ENCODE results near the gene REST. TPM values are rescaled to one million over a fixed set of nuclear protein-coding genes. Genes with fewer than 3 reads are reported as not detected.
A peak's percentile ranks its signal among the peaks of the same experiment; 100 is the strongest.

The REST gene
- polyA plus RNA-seq, 3 donors, result 6.3 to 71.2 (median 44.2) TPM

DNA sequence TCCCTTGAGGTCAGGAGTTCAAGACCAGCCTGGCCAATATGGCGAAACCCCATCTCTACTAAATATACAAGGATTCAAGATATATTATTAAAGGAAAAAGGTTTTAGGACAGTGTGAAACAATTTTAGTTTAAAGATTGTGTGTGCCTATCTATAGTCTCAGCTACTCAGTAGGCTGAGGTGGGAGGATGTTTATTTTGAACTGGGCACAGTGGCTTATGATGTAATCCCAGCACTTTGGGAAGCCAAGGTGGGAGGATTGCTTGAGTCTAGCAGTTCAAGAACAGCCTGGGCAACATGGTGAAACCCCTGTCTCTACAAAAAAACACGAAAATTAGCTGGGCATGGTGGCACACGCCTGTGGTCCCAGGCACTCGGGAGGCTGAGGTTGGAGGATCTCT, 31.4 kb upstream of the REST start:
- H3K4me2 ChIP-seq (replicated peaks; ENCODE audit: extremely low read depth, low read length, poor library complexity, severe bottlenecking), result no peak overlapping the region
- Mint-ChIP-seq H3K36me3 (no peaks in the 10 kb centered on the region), H3K4me3 (no peak overlapping the region), H3K9me3 (no peaks in the 10 kb centered on the region), H3K27ac (peak overlapping the region in 1 of 7 donors; percentile 82), H3K4me1 (peaks cover 21% of the 10 kb centered on the region), H3K27me3 (ENCODE audit: low read depth in 3 of 3) (peaks cover 0 to 9% (median 4%) of the 10 kb centered on the region in 3 donors)
- no peaks in the 10 kb centered on the region for H3K79me2 ChIP-seq (ENCODE audit: insufficient read depth, low read length)
- DNase-seq, result no peak
- no peak overlapping the region for H3K9ac ChIP-seq (ENCODE audit: insufficient read depth, low read length, poor library complexity, severe bottlenecking)
- no peaks in the 10 kb centered on the region for H4K20me1 ChIP-seq (ENCODE audit: insufficient read depth, low read length)
- H2AFZ ChIP-seq (ENCODE audit: insufficient read depth, low read depth, low read length, poor library complexity, severe bottlenecking), result no peak overlapping the region
- peaks cover 7 to 11% of the 10 kb centered on the region in 2 donors for H3K4me1 ChIP-seq (ENCODE audit: control insufficient read depth in 1 of 2, insufficient read depth in 2 of 2, low read length in 2 of 2)
- no peaks in the 10 kb centered on the region for H3K36me3 ChIP-seq (replicated peaks in 1 of 2; ENCODE audit: control insufficient read depth in 1 of 2, insufficient read depth in 2 of 2, low read length in 2 of 2)
- H3K9me3 ChIP-seq (replicated peaks in 1 of 2; ENCODE audit: control insufficient read depth in 1 of 2, insufficient read depth in 1 of 2, low read length in 2 of 2), result no peaks in the 10 kb centered on the region
- intact Hi-C loops (cut with micrococcal nuclease), result no loop called here
- no peak overlapping the region for H3K4me3 ChIP-seq (replicated peaks in 1 of 3; ENCODE audit: low read depth in 2 of 3, low read length in 3 of 3)
- TF ChIP-seq CTCF (IDR thresholded peaks at IDR 0.05), result no peak
- no peak overlapping the region for H3K27ac ChIP-seq (ENCODE audit: low read depth in 1 of 2, low read length in 2 of 2)
- 100% methylated on average over 3 of the region's 4 CpGs for WGBS (ENCODE audit: insufficient coverage)
- no peaks in the 10 kb centered on the region for H3K27me3 ChIP-seq (ENCODE audit: control insufficient read depth in 2 of 2, insufficient read depth in 2 of 2, low read length in 2 of 2)

- Histone ChIP-seq H3K4me3 (replicated peaks in 1 of 3; ENCODE audit: low read depth in 2 of 3, low read length in 3 of 3) (no peak overlapping the region), H3K4me1 (ENCODE audit: control insufficient read depth in 1 of 2, insufficient read depth in 2 of 2, low read length in 2 of 2) (peaks cover 0 to 7% of the 10 kb centered on the region in 2 donors), H3K27me3 (ENCODE audit: control insufficient read depth in 2 of 2, insufficient read depth in 2 of 2, low read length in 2 of 2) (no peaks in the 10 kb centered on the region), H3K9me3 (replicated peaks in 1 of 2; ENCODE audit: control insufficient read depth in 1 of 2, insufficient read depth in 1 of 2, low read length in 2 of 2) (no peaks in the 10 kb centered on the region), H4K20me1 (ENCODE audit: insufficient read depth, low read length) (no peaks in the 10 kb centered on the region), H2AFZ (ENCODE audit: insufficient read depth, low read depth, low read length, poor library complexity, severe bottlenecking) (no peak overlapping the region), H3K36me3 (replicated peaks in 1 of 2; ENCODE audit: control insufficient read depth in 1 of 2, insufficient read depth in 2 of 2, low read length in 2 of 2) (no peaks in the 10 kb centered on the region), H3K27ac (ENCODE audit: low read depth in 1 of 2, low read length in 2 of 2) (no peak overlapping the region), H3K4me2 (replicated peaks; ENCODE audit: extremely low read depth, low read length, poor library complexity, severe bottlenecking) (no peak overlapping the region), H3K9ac (ENCODE audit: insufficient read depth, low read length, poor library complexity, severe bottlenecking) (no peak overlapping the region), H3K79me2 (ENCODE audit: insufficient read depth, low read length) (no peaks in the 10 kb centered on the region)
- Mint-ChIP-seq H3K4me3 (no peak overlapping the region), H3K27ac (no peak overlapping the region), H3K27me3 (ENCODE audit: low read depth in 3 of 3) (peaks cover 1 to 8% (median 3%) of the 10 kb centered on the region in 3 donors), H3K4me1 (peaks cover 14% of the 10 kb centered on the region), H3K9me3 (peaks cover 0 to 1% (median 0%) of the 10 kb centered on the region in 7 donors), H3K36me3 (no peaks in the 10 kb centered on the region)
- intact Hi-C loops (cut with micrococcal nuclease), result no loop called here
- DNase-seq, result peak in 1 of 3 donors; percentile 70
- TF ChIP-seq CTCF (IDR thresholded peaks at IDR 0.05), result no peak
- no CpG with 5 or more reads among the region's 3 CpGs for WGBS (ENCODE audit: insufficient coverage)
Measured at GRCh38 chr4:56879996-56880395, 27.7 kb upstream of the REST start.
